Islet precursor cell (in vitro differentiated cells): ENCODE measurements around the gene KBTBD6.
"Not testable (repeated sequence)": the region's sequence is repeated elsewhere in the genome, so short reads cannot be mapped to it uniquely, and the experiment has no call there.

ENCODE experiments used
- DNase-seq: peaks from one replicate; pipeline ENCODE4 v3.0.0-alpha.2; 2018

KBTBD6 gene

GRCh38 chr13:41133951-41134350 lies 1.3 kb upstream of the KBTBD6 start:
- DNase-seq: no peak

DNA sequence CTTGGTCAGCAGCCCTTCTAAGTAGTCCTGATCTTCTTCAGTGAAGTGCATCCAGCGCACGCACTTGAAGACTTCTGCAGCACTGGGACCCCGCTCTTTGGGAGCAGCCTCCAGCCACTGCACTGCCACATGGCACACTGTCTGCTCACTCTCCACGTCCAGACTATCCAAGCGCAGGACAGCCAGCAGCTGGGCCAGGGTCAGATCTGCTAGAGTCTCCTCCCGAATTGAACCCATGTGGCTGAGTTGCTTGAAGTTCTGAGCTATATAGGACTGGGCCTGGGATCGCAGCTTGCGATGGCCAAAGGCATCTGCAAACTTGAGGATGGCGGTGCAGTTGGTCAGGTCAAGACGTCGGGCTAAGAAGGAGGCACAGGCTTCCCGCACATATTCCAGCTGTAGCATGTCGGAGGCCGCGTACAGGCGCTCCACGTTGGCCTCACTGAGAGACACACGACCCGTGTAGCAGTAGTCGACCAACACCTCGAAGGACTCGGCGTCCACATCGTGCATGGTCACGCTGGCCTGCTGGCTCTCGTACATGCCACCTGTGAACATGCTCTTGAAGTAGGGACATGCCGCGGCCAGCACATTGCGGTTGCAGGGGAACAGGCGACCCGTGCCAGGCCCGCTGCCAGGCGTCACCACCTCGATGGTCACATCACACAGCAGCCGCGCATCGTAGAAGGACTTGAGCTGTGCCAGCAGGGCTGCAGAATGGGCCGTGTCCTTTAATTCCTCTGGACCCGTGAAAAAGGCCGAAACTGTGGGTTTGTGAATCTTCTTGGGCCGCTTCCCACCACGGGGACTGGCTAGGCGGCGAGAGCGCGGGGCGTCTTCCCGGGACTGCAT lies 716 bp downstream of the KBTBD6 start:
- not testable (repeated sequence) for DNase-seq

GRCh38 chr13:41131189-41131588 lies 1.4 kb downstream of the KBTBD6 start:
- not testable (repeated sequence) for DNase-seq

- no peak for DNase-seq
These were observed 2.2 kb downstream of the KBTBD6 start for GRCh38 chr13:41130356-41130755.

GRCh38 chr13:41127701-41128100 lies 4.9 kb downstream of the KBTBD6 start:
- no peak for DNase-seq

- no peak for DNase-seq
These were observed 9.8 kb downstream of the KBTBD6 start for GRCh38 chr13:41122838-41123237.

DNA sequence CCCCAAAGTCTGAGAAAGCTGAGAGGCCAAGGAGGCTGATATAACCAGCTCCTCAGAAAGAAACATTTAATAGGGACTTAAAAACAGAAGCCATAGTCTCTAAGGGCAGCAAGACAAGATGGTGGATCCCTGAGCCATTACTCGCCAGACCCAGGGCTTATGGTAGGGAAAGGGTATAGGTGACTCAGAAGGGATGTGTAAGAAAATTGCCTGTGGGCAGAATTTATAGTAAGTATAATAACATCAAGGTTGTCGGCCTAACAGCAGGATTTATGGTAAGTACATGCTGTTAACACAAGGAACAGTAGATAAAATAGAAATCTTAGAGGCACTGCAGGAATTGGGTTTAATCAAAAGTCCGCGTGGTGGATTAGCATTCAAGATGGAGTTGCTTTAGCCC lies 14.7 kb downstream of the KBTBD6 start:
- DNase-seq: no peak

GRCh38 chr13:41111454-41111853 lies 21.1 kb downstream of the KBTBD6 start:
- DNase-seq: no peak

GRCh38 chr13:41107584-41108014 lies 25.0 kb downstream of the KBTBD6 start:
- DNase-seq: peak; percentile 82

DNA sequence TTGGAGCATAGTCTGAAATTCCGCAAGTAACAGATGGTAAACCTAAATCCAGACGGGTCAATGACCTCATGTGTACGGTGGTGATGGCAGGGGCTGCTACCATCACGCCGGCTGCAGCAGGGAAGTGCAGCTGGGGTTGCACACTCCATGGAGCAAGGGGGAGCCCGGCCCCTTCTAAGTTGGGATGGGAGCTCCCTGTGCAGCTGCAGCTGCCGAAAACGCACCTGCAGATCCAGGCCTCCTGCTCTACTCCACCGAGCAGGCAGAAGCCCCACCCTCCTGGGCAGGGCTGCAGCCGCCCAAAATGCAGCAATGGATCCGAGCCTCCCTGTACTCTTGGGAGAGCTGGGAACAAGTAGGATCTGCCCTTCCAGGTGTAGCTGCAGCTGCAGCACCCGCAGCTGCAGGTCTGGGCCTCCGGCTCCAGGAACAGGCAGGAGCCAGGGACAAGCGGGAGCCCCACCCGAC lies 25.5 kb downstream of the KBTBD6 start:
- DNase-seq: peak; percentile 69

DNA sequence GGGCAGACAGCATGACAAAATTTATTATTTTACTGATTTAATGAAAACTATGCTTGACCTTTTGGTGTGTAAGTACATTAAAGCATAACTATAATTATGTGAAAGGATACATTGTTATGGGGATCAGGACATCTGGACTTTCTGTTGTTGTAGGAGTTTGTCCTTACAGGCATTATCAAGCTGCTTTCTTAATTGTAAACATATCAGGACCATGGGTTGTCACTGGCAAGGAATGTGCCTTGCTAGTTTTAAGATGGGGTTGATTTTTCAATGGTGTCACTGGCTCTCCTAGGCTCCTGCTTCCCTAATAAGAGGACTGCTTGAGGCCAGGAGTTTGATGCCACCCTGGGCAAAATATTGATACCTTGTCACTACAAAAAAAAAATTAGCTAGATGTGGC lies 32.6 kb downstream of the KBTBD6 start:
- DNase-seq: no peak

- DNase-seq: no peak
These were observed 33.8 kb downstream of the KBTBD6 start for GRCh38 chr13:41098761-41099160.

DNA sequence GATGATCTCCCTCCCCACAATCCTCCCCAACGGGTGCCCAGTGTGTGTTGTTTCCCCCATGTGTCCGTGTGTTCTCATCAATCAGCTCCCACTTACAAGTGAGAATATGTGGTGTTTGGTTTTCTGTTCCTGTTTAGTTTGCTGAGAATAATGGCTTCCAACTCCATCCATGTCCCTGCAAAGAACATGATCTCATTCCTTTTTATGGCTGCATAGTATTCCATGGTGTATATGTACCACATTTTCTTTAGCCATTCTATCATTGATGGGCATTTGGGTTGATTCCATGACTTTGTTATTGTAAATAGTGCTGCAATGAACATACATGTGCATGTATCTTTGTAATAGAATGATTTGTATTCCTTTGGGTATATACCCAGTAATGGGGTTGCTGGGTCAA lies 36.9 kb downstream of the KBTBD6 start:
- DNase-seq: not testable (repeated sequence)

DNA sequence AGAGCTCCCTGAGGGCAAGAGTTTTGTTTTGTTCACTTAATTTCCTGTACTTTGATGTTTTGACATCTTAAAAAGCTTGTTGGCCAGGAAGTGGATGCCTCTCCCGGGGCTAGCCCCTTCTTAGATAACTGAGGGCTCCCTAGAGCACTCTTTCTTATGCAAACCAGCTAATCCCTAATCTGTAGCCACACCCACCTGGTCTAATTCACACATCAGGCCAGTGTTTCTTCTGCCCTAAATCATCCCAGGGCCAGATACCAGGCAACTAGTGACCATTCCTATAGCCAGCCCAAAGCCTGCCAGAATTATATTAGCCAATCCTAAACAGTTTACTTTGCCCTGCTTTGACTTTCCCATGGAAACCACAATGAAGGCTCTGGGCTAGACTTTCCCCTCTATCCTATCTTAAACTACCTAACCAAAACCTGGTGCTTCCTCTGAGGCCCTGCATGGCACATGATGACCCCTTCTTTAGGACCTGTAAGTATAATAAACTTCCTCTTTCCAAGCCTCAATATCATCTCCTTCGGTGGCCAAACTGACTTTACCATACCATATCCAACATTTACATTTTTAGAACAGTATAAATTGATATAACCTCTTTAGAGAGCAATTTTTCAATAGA lies 46.5 kb downstream of the KBTBD6 start:
- DNase-seq: no peak

DNA sequence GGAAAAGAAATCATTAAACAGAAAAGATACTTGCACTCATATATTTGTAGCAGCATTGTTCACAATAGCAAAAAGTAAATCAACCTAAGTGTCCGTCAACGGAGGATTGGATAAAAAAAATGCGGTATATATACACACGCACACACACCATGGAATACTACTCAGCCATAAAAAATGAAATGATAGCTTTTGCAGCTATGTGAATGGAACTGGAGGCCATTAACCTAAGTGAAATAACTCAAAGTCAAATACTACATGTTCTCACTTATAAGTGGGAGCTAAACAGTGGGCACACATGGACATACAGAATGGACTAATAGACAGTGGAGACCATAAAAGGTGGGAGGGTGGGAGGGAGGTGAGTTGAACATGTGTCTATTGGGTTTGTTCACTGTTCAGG lies 52.9 kb downstream of the KBTBD6 start:
- DNase-seq: no peak
